H9 (cell line): Measurements from ENCODE around the gene C3orf52. TPM values are rescaled to one million over a fixed set of nuclear protein-coding genes. Genes with fewer than 3 reads are reported as not detected.

Source experiments
- DNase-seq: peaks from one replicate; pipeline ENCODE4 v3.0.0-alpha.2; 2017
- H2AFZ ChIP-seq: one replicate; pipeline ENCODE4 v1.6.1; 2013; ENCODE audit warnings: mild to moderate bottlenecking, low read length, control low read depth, moderate library complexity
- H2AK5ac ChIP-seq: 2 replicates; pipeline ENCODE4 v1.6.1; 2013; ENCODE audit warnings: low read length, control low read depth, mixed read lengths; ENCODE audit not compliant: insufficient read length
- H2BK120ac ChIP-seq: one replicate; pipeline ENCODE4 v1.6.1; 2013; ENCODE audit warnings: low read depth, mild to moderate bottlenecking, low read length, control low read depth, inconsistent platforms; ENCODE audit not compliant: poor library complexity, severe bottlenecking
- H2BK12ac ChIP-seq: 2 replicates; pipeline ENCODE4 v1.6.1; 2013; ENCODE audit warnings: low read length, control low read depth, mixed read lengths, low read depth; ENCODE audit not compliant: insufficient read length
- H2BK15ac ChIP-seq: 2 replicates; pipeline ENCODE4 v1.6.1; 2013; ENCODE audit warnings: low read depth, low read length, control low read depth
- H2BK20ac ChIP-seq: one replicate; pipeline ENCODE4 v1.6.1; 2013; ENCODE audit warnings: low read depth, mild to moderate bottlenecking, low read length, control low read depth, inconsistent platforms; ENCODE audit not compliant: poor library complexity, severe bottlenecking
- H2BK5ac ChIP-seq: 2 replicates; pipeline ENCODE4 v1.6.1; 2013; ENCODE audit warnings: low read length, control low read depth, mixed read lengths; ENCODE audit not compliant: insufficient read length
- H3K14ac ChIP-seq: 2 replicates; pipeline ENCODE4 v1.6.1; 2013; ENCODE audit warnings: low read length, control low read depth; ENCODE audit not compliant: insufficient read depth
- H3K18ac ChIP-seq: 2 replicates; pipeline ENCODE4 v1.6.1; 2013; ENCODE audit warnings: low read depth, mild to moderate bottlenecking, mixed read lengths, low read length, control low read depth; ENCODE audit not compliant: insufficient read length
- H3K23ac ChIP-seq: 2 replicates; pipeline ENCODE4 v1.6.1; 2013; ENCODE audit warnings: low read length, control low read depth, mixed read lengths, low read depth; ENCODE audit not compliant: insufficient read length
- H3K23me2 ChIP-seq: 2 replicates; pipeline ENCODE4 v1.6.1; 2013; ENCODE audit warnings: low read depth, mild to moderate bottlenecking, mixed read lengths, low read length, control low read depth; ENCODE audit not compliant: insufficient read length, poor library complexity, severe bottlenecking
- H3K27ac ChIP-seq: 2 replicates; pipeline ENCODE4 v1.5.1; 2013; ENCODE audit warnings: low read length, control low read depth, mixed read lengths, low read depth; ENCODE audit not compliant: insufficient read length
- H3K27me3 ChIP-seq: 2 replicates; pipeline ENCODE4 v1.6.1; 2013; ENCODE audit warnings: low read length, control low read depth, inconsistent platforms; ENCODE audit not compliant: insufficient read depth
- H3K4ac ChIP-seq: 2 replicates; pipeline ENCODE4 v1.6.1; 2013; ENCODE audit warnings: low read depth, mild to moderate bottlenecking, control low read depth, inconsistent platforms, low read length, moderate library complexity
- H3K4me1 ChIP-seq: 2 replicates; pipeline ENCODE4 v1.6.1; 2013; ENCODE audit warnings: low read length, control low read depth, inconsistent platforms; ENCODE audit not compliant: insufficient read depth
- H3K4me2 ChIP-seq: 2 replicates; pipeline ENCODE4 v1.6.1; 2013; ENCODE audit warnings: low read length, control low read depth, mixed read lengths; ENCODE audit not compliant: insufficient read length, insufficient read depth
- H3K56ac ChIP-seq: 2 replicates; pipeline ENCODE4 v1.6.1; 2013; ENCODE audit warnings: low read depth, mild to moderate bottlenecking, mixed read lengths, low read length, control low read depth; ENCODE audit not compliant: insufficient read length
- H3K79me1 ChIP-seq: 2 replicates; pipeline ENCODE4 v1.6.1; 2013; ENCODE audit warnings: low read depth, mild to moderate bottlenecking, moderate library complexity, low read length, control low read depth, inconsistent platforms; ENCODE audit not compliant: insufficient read depth, poor library complexity, severe bottlenecking
- H3K79me2 ChIP-seq: 2 replicates; pipeline ENCODE4 v1.6.1; 2013; ENCODE audit warnings: low read length, control low read depth, inconsistent platforms; ENCODE audit not compliant: insufficient read depth
- H3K9ac ChIP-seq: 2 replicates; pipeline ENCODE4 v1.6.1; 2013; ENCODE audit warnings: low read length, control low read depth, mixed read lengths; ENCODE audit not compliant: insufficient read length; ENCODE audit errors: extremely low read depth
- H3K9me3 ChIP-seq: one replicate; pipeline ENCODE4 v1.6.1; 2013; ENCODE audit warnings: low read depth, low read length, inconsistent platforms; ENCODE audit not compliant: control insufficient read depth
- H3T11ph ChIP-seq: one replicate; pipeline ENCODE4 v1.6.1; 2013; ENCODE audit warnings: mild to moderate bottlenecking, low read length, control low read depth, inconsistent platforms
- H4K20me1 ChIP-seq: one replicate; pipeline ENCODE4 v1.6.1; 2013; ENCODE audit not compliant: control insufficient read depth, insufficient read length, insufficient read depth
- H4K5ac ChIP-seq: 2 replicates; pipeline ENCODE4 v1.6.1; 2013; ENCODE audit warnings: low read depth, mild to moderate bottlenecking, mixed read lengths, low read length, control low read depth; ENCODE audit not compliant: insufficient read length
- H4K8ac ChIP-seq: replicated peaks from 2 replicates; pipeline ENCODE4 v1.6.1; 2013; ENCODE audit warnings: low read length, control low read depth, mixed read lengths, low read depth; ENCODE audit not compliant: insufficient read length
- H4K91ac ChIP-seq: 2 replicates; pipeline ENCODE4 v1.6.1; 2013; ENCODE audit warnings: low read depth, mild to moderate bottlenecking, moderate library complexity, mixed read lengths, low read length, control low read depth; ENCODE audit not compliant: insufficient read length
- H3K27ac Mint-ChIP-seq, 3 experiments: 2 replicates in 2 of 3; 3 replicates in 1 of 3; pipeline ENCODE4 v1.8.0; 2020 to 2021; ENCODE audit warnings: mixed read lengths in 3 of 3, mild to moderate bottlenecking in 1 of 3, moderate library complexity in 1 of 3
- H3K27me3 Mint-ChIP-seq: 2 replicates; pipeline ENCODE4 v1.8.0; 2021; ENCODE audit warnings: low read depth, mild to moderate bottlenecking, moderate library complexity, mixed read lengths
- H3K36me3 Mint-ChIP-seq, 3 experiments: 2 replicates in 2 of 3; 3 replicates in 1 of 3; pipeline ENCODE4 v1.8.0; 2020 to 2021; ENCODE audit warnings: low read depth in 3 of 3, mixed read lengths in 3 of 3; ENCODE audit not compliant: insufficient read depth in 1 of 3
- H3K4me1 Mint-ChIP-seq, 2 experiments: 2 replicates each; pipeline ENCODE4 v1.8.0; 2020; ENCODE audit warnings: mixed read lengths in 2 of 2
- H3K4me3 Mint-ChIP-seq, 2 experiments: 2 replicates in 1 of 2; 3 replicates in 1 of 2; pipeline ENCODE4 v1.8.0; 2020 to 2021; ENCODE audit warnings: mild to moderate bottlenecking in 2 of 2, mixed read lengths in 2 of 2, moderate library complexity in 1 of 2
- H3K9me3 Mint-ChIP-seq, 2 experiments: 2 replicates in 1 of 2; 3 replicates in 1 of 2; pipeline ENCODE4 v1.8.0; 2020; ENCODE audit warnings: mild to moderate bottlenecking in 2 of 2, mixed read lengths in 2 of 2, moderate library complexity in 1 of 2
- WGBS: extraction: QIAGEN DNeasy Blood & Tissue Kit; methylation state at CpG from one replicate; pipeline ENCODE4 v1.1.7; 2013; ENCODE audit warnings: missing lambda C conversion rate, low lambda C conversion rate, mixed read lengths; ENCODE audit not compliant: insufficient read length; ENCODE audit errors: extremely low coverage; 5-methylcytosine and 5-hydroxymethylcytosine counted together
- total RNA-seq: library from RNA; stranded (reverse); gene quantifications from 2 replicates; pipeline ENCODE4 v1.2.1, GENCODE V29; 2021
- TF ChIP-seq, protein P1 (sequence below): fragments of 200-600 bp; sonication (generic); conservative IDR thresholded peaks from 3 replicates; pipeline ENCODE4 v1.8.0; 2021; ENCODE audit warnings: antibody characterized with exemption, mild to moderate bottlenecking

Gene C3orf52
- total RNA-seq, 1 experiment from 2014 or later, result 11.2 TPM

DNA sequence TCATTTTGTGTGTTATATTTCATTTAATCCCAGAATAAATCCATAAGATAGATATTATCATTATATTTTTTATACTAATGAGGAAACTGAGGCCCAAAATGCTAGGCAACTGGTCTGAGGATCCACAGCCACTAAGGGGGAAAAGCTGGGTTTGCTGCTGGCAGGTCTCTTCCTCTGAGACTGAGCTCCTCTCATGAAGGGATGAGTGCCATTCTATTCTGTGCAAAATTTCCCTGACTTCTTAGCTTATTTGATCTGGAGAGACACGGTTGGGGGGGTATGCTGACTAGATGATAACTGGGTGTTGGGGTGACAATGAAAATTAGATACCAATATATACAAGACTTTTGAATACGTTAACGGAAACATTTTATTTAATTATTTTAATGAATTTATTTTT, 44.9 kb downstream of the C3orf52 start:
- Histone ChIP-seq H3K14ac (no peak overlapping the region), H3K4me2 (no peak overlapping the region), H2BK12ac (no peak overlapping the region), H3K23ac (no peak overlapping the region), H3K18ac (no peak overlapping the region), H3T11ph (no peak overlapping the region), H3K4me1 (peaks cover 9% of the 10 kb centered on the region; the same call in 1 of the 2 replicates), H3K9me3 (no peaks in the 10 kb centered on the region), H3K27ac (no peak overlapping the region), H2AFZ (no peak overlapping the region), H4K91ac (no peak overlapping the region), H2BK20ac (no peak overlapping the region), H2BK5ac (no peak overlapping the region), H4K20me1 (no peaks in the 10 kb centered on the region), H3K4ac (no peak overlapping the region), H2BK15ac (no peak overlapping the region), H3K9ac (no peak overlapping the region), H3K79me1 (no peaks in the 10 kb centered on the region), H2BK120ac (no peak overlapping the region), H2AK5ac (no peak overlapping the region), H3K79me2 (no peaks in the 10 kb centered on the region), H3K27me3 (no peaks in the 10 kb centered on the region), H4K8ac (no peak overlapping the region), H3K23me2 (no peaks in the 10 kb centered on the region), H4K5ac (no peak overlapping the region), H3K56ac (no peak overlapping the region)
- no peak for DNase-seq
- Mint-ChIP-seq H3K4me1 (peaks cover 33 to 51% of the 10 kb centered on the region in 2 experiments), H3K36me3 (no peaks in the 10 kb centered on the region; a peak in 1 of 7 replicates), H3K27ac (no peak overlapping the region), H3K9me3 (no peaks in the 10 kb centered on the region), H3K4me3 (no peak overlapping the region), H3K27me3 (no peaks in the 10 kb centered on the region)
- TF ChIP-seq, protein P1, sequence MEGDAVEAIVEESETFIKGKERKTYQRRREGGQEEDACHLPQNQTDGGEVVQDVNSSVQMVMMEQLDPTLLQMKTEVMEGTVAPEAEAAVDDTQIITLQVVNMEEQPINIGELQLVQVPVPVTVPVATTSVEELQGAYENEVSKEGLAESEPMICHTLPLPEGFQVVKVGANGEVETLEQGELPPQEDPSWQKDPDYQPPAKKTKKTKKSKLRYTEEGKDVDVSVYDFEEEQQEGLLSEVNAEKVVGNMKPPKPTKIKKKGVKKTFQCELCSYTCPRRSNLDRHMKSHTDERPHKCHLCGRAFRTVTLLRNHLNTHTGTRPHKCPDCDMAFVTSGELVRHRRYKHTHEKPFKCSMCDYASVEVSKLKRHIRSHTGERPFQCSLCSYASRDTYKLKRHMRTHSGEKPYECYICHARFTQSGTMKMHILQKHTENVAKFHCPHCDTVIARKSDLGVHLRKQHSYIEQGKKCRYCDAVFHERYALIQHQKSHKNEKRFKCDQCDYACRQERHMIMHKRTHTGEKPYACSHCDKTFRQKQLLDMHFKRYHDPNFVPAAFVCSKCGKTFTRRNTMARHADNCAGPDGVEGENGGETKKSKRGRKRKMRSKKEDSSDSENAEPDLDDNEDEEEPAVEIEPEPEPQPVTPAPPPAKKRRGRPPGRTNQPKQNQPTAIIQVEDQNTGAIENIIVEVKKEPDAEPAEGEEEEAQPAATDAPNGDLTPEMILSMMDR, result no peak
- no CpG with 5 or more reads among the region's 3 CpGs for WGBS
